Astrocyte (in vitro differentiated cells and primary cell): ENCODE results near the gene FXYD7. TPM values are rescaled to one million over a fixed set of nuclear protein-coding genes. Genes with fewer than 3 reads are reported as not detected.

ENCODE experiments used
- DNase-seq: peaks from one replicate; pipeline ENCODE4 v3.0.0-alpha.2; 2010; ENCODE audit warnings: low read depth
- FAIRE-seq: peaks from 2 replicates; lab custom pipeline; 2011; peaks lifted over from hg19 to GRCh38; lab: Jason Lieb, UNC
- H2AFZ ChIP-seq: 2 replicates; pipeline ENCODE4 v1.6.0; 2012; ENCODE audit warnings: low read depth, low read length, inconsistent platforms
- H3K27ac ChIP-seq: 2 replicates; pipeline ENCODE4 v1.5.1; 2011; ENCODE audit warnings: low read depth, low read length, inconsistent platforms
- H3K27me3 ChIP-seq: 2 replicates; pipeline ENCODE4 v1.6.0; 2011; ENCODE audit warnings: low read length, inconsistent platforms; ENCODE audit not compliant: insufficient read depth
- H3K36me3 ChIP-seq: 2 replicates; pipeline ENCODE4 v1.5.1; 2011; ENCODE audit warnings: low read length, inconsistent platforms; ENCODE audit not compliant: insufficient read depth
- H3K4me1 ChIP-seq: 2 replicates; pipeline ENCODE4 v1.5.1; 2011; ENCODE audit warnings: low read length, inconsistent platforms; ENCODE audit not compliant: insufficient read depth
- H3K4me2 ChIP-seq: 2 replicates; pipeline ENCODE4 v1.6.0; 2012; ENCODE audit warnings: low read length, inconsistent platforms
- H3K4me3 ChIP-seq: 2 replicates; pipeline ENCODE4 v1.5.1; 2011; ENCODE audit warnings: low read depth, mild to moderate bottlenecking, low read length, inconsistent platforms; ENCODE audit not compliant: insufficient read depth
- H3K79me2 ChIP-seq: 2 replicates; pipeline ENCODE4 v1.6.0; 2012; ENCODE audit warnings: mild to moderate bottlenecking, low read length, inconsistent platforms; ENCODE audit not compliant: insufficient read depth
- H3K9ac ChIP-seq: 2 replicates; pipeline ENCODE4 v1.6.0; 2012; ENCODE audit warnings: mild to moderate bottlenecking, low read length, inconsistent platforms
- H3K9me3 ChIP-seq: 2 replicates; pipeline ENCODE4 v1.5.1; 2012; ENCODE audit warnings: low read depth, mild to moderate bottlenecking, low read length, inconsistent platforms; ENCODE audit not compliant: insufficient read depth
- H4K20me1 ChIP-seq: 2 replicates; pipeline ENCODE4 v1.6.0; 2012; ENCODE audit warnings: low read length, inconsistent platforms; ENCODE audit not compliant: insufficient read depth
- H3K27ac Mint-ChIP-seq: one replicate; pipeline ENCODE4 v1.8.0; 2021; ENCODE audit warnings: mild to moderate bottlenecking, mixed read lengths; ENCODE audit not compliant: unreplicated experiment
- H3K27me3 Mint-ChIP-seq: one replicate; pipeline ENCODE4 v1.8.0; 2021; ENCODE audit warnings: low read depth, mixed read lengths; ENCODE audit not compliant: unreplicated experiment
- H3K36me3 Mint-ChIP-seq: one replicate; pipeline ENCODE4 v1.8.0; 2021; ENCODE audit warnings: low read depth, mixed read lengths; ENCODE audit not compliant: unreplicated experiment
- H3K4me1 Mint-ChIP-seq: one replicate; pipeline ENCODE4 v1.8.0; 2021; ENCODE audit warnings: low read depth, mixed read lengths; ENCODE audit not compliant: unreplicated experiment
- H3K4me3 Mint-ChIP-seq: one replicate; pipeline ENCODE4 v1.8.0; 2021; ENCODE audit warnings: mild to moderate bottlenecking, moderate library complexity, mixed read lengths; ENCODE audit not compliant: unreplicated experiment
- H3K9me3 Mint-ChIP-seq: one replicate; pipeline ENCODE4 v1.8.0; 2021; ENCODE audit warnings: mild to moderate bottlenecking, mixed read lengths; ENCODE audit not compliant: unreplicated experiment
- CTCF ChIP-seq: IDR thresholded peaks from 2 replicates; pipeline ENCODE4 v1.5.1; 2011; ENCODE audit warnings: low read depth, mild to moderate bottlenecking, inconsistent platforms, low read length, moderate library complexity; ENCODE audit not compliant: insufficient read depth
- EZH2 ChIP-seq: IDR thresholded peaks from 2 replicates; pipeline ENCODE4 v1.6.1; 2012; ENCODE audit warnings: mild to moderate bottlenecking, low read length, inconsistent platforms; ENCODE audit not compliant: insufficient read depth
- total RNA-seq: library from RNA; stranded (reverse); gene quantifications from 2 replicates; pipeline ENCODE4 v1.2.1, GENCODE V29; 2021

FXYD7 gene
- total RNA-seq, 1 donor from 2014 or later: not detected

- Histone ChIP-seq H3K36me3 (no peaks in the 10 kb centered on the region), H3K27ac (no peak overlapping the region), H2AFZ (no peak overlapping the region), H3K9ac (no peak overlapping the region), H3K27me3 (peaks cover 3% of the 10 kb centered on the region), H4K20me1 (no peaks in the 10 kb centered on the region), H3K9me3 (no peaks in the 10 kb centered on the region), H3K79me2 (no peaks in the 10 kb centered on the region), H3K4me3 (no peak overlapping the region), H3K4me2 (no peak overlapping the region), H3K4me1 (peaks cover 4% of the 10 kb centered on the region)
- H3K27ac Mint-ChIP-seq: no peak overlapping the region
- H3K4me3 Mint-ChIP-seq: no peak overlapping the region
- FAIRE-seq (no peak), DNase-seq (peak; percentile 20)
- peaks cover 7% of the 10 kb centered on the region for H3K4me1 Mint-ChIP-seq
- peaks cover 23% of the 10 kb centered on the region for H3K27me3 Mint-ChIP-seq
- H3K36me3 Mint-ChIP-seq: no peaks in the 10 kb centered on the region
- peak; percentile 48 for TF ChIP-seq CTCF
- TF ChIP-seq EZH2: no peak
- peaks cover 8% of the 10 kb centered on the region for H3K9me3 Mint-ChIP-seq
Observed at GRCh38 chr19:35135389-35135909, 7.6 kb upstream of the FXYD7 start.

GRCh38 chr19:35136231-35136630 lies 6.8 kb upstream of the FXYD7 start:
- no peak overlapping the region for H3K4me3 ChIP-seq

More at GRCh38 chr19:35136231-35136630, 6.8 kb upstream of the FXYD7 start:
- Histone ChIP-seq H4K20me1 (no peaks in the 10 kb centered on the region), H3K36me3 (no peaks in the 10 kb centered on the region), H2AFZ (no peak overlapping the region), H3K9ac (no peak overlapping the region), H3K27ac (no peak overlapping the region), H3K4me2 (no peak overlapping the region), H3K79me2 (no peaks in the 10 kb centered on the region), H3K4me1 (peaks cover 4% of the 10 kb centered on the region), H3K27me3 (peaks cover 3% of the 10 kb centered on the region), H3K9me3 (no peaks in the 10 kb centered on the region)
- no peak overlapping the region for H3K4me3 Mint-ChIP-seq
- FAIRE-seq: no peak
- H3K27ac Mint-ChIP-seq: no peak overlapping the region
- H3K4me1 Mint-ChIP-seq: peaks cover 7% of the 10 kb centered on the region
- peaks cover 20% of the 10 kb centered on the region for H3K27me3 Mint-ChIP-seq
- H3K9me3 Mint-ChIP-seq: peaks cover 8% of the 10 kb centered on the region
- no peaks in the 10 kb centered on the region for H3K36me3 Mint-ChIP-seq
- TF ChIP-seq EZH2 (no peak), CTCF (no peak)
- no peak for DNase-seq
